Effector memory CD4-positive, alpha-beta T cell (primary cell): ENCODE data around the gene MRPL17.
"Not testable (repeated sequence)": the region's sequence is repeated elsewhere in the genome, so short reads cannot be mapped to it uniquely, and the experiment has no call there.

Experiments used
- DNase-seq, 3 donors: peaks; one replicate each; pipeline ENCODE4 v3.0.0-alpha.2; 2020
- H3K27ac ChIP-seq: 2 replicates; pipeline ENCODE4 v1.7.0; 2013; ENCODE audit warnings: mild to moderate bottlenecking, low read length, moderate library complexity; ENCODE audit not compliant: insufficient read depth, poor library complexity, severe bottlenecking
- H3K27me3 ChIP-seq: replicated peaks from 2 replicates; pipeline ENCODE4 v1.7.0; 2013; ENCODE audit warnings: mild to moderate bottlenecking, low read length; ENCODE audit not compliant: insufficient read depth, control insufficient read depth, poor library complexity, severe bottlenecking
- H3K36me3 ChIP-seq: 2 replicates; pipeline ENCODE4 v1.7.0; 2013; ENCODE audit warnings: mild to moderate bottlenecking, low read length, moderate library complexity; ENCODE audit not compliant: control insufficient read depth, insufficient read depth
- H3K4me1 ChIP-seq: 2 replicates; pipeline ENCODE4 v1.7.0; 2013; ENCODE audit warnings: low read length, mild to moderate bottlenecking; ENCODE audit not compliant: control insufficient read depth, insufficient read depth, poor library complexity, severe bottlenecking
- H3K4me3 ChIP-seq: 2 replicates; pipeline ENCODE4 v1.7.0; 2013; ENCODE audit warnings: low read length, low read depth, mild to moderate bottlenecking; ENCODE audit not compliant: insufficient read depth, poor library complexity, severe bottlenecking
- H3K9me3 ChIP-seq: 2 replicates; pipeline ENCODE4 v1.7.0; 2013; ENCODE audit warnings: mild to moderate bottlenecking, low read length, moderate library complexity; ENCODE audit not compliant: control insufficient read depth

The MRPL17 gene

DNA sequence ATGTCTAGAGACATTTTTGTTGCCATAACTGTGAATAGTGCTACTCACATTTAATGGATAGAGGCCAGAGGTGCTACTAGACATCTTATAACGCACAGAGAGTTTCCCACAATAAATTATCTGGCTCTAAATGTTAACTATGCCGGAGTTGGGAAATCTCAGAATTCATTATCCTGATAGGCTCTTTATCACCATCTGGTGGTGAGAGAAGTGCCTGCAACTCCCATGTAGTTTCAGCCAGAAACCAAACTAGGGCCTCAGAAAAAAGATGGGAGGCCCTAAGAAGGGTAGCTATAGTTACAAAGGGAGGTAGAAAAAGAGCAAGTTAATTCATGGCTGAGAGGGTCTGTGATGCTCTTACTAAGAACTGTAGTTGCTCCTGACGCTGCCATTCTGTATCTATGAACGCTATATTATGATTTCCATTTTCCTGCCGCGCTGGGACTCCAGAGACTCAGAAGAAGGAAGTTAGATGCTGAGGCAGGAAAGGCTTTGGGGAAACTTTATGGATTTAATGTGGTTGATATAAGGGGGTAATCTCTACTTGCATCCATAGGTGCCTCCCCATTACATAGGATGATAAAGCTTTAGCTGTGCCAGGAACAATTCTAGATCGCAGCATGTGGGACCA lies 22.9 kb upstream of the MRPL17 start:
- peak overlapping the region; percentile 23 for H3K27ac ChIP-seq
- no peak overlapping the region for H3K4me3 ChIP-seq
- no peaks in the 10 kb centered on the region for H3K4me1 ChIP-seq
- H3K36me3 ChIP-seq, result peaks cover 7% of the 10 kb centered on the region
- H3K27me3 ChIP-seq, result no peaks in the 10 kb centered on the region
- DNase-seq, result peak in 1 of 3 donors; percentile 15
- no peaks in the 10 kb centered on the region for H3K9me3 ChIP-seq

DNA sequence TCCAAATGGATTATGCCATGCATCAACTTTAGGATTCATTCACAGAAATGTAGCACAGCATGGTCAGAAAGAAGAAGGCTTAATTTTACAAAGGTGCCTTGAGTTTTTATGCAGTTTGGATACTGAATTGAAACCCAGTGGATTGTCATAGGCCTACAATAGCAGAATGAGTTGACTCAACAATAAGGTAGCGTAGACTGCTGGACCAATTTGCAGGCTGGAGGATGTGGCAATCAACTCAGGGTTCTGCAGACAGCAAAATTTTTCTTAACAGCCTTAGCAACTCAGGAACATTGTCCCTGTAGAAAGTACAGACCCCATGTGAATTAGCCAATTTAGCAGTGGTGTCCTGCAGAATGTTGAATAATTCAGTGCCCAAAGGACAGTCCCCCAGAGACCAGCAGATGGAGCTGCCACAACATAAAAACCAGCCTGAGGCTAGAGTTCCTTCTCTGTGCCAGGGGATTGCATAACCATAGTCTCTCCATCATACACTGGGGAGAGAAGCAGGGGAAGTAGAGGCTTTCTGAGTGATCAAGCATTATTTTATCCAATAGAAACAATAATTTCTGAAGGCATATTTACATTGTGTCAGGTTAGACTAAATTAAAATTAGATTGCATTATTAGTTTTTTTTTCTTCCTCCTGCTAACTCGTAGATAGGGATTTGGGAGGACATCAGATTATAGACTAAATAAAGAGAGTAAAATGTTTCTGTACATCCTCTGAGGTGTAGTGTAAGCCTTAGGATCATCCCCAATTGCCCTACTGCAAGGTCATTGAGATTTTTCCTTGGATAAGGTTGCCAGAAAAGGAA lies 20.3 kb upstream of the MRPL17 start:
- H3K27ac ChIP-seq, result no peak overlapping the region
- H3K36me3 ChIP-seq, result peaks cover 7% of the 10 kb centered on the region
- no peaks in the 10 kb centered on the region for H3K4me1 ChIP-seq
- peak in 1 of 3 donors; percentile 5 for DNase-seq
- H3K4me3 ChIP-seq, result no peak overlapping the region
- no peaks in the 10 kb centered on the region for H3K27me3 ChIP-seq
- no peaks in the 10 kb centered on the region for H3K9me3 ChIP-seq

DNA sequence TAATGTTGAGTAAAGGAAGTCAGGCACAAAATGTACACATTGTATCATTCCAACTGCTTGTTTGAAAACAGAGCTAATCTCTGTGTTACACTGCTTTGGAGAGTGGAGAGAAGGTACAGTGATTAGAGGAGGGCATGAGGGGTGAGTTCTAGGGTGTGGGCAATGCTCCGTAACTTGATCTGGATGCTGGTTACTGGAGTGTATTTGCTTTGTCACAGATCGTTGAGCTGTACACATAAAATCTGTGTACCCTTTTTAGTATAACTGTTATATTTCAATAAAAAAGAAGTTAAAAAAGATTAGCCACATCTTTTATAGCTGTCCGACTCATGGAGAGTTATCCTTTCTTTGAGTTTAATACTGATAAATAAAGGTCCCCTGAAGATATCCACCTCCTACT lies 18.8 kb upstream of the MRPL17 start:
- H3K27me3 ChIP-seq, DNase-seq, H3K4me1 ChIP-seq, H3K27ac ChIP-seq, H3K9me3 ChIP-seq, H3K36me3 ChIP-seq, H3K4me3 ChIP-seq: not testable (repeated sequence)

DNA sequence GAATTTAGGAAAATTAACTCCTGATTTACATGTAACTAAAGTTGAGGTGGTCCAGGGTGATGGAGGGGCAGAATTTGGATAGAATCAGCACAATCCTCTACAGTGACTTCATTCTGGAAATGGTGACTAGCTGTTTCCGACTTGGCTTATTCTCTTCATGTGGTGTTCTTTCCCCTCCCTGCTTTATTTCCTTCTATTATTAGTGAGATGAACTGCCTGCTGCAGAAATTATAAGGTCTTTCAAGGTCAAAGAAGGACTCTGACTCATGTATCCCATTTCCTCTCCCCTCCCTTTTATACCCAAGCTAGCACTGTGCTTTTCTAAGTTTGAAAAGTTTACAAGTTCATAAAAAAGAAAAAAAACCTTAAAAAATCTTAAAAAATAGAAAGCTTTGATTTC lies 12.2 kb upstream of the MRPL17 start:
- Histone ChIP-seq H3K27me3 (no peaks in the 10 kb centered on the region), H3K27ac (no peak overlapping the region), H3K36me3 (no peaks in the 10 kb centered on the region), H3K4me1 (peaks cover 12% of the 10 kb centered on the region), H3K4me3 (no peak overlapping the region), H3K9me3 (no peaks in the 10 kb centered on the region)
- DNase-seq, result no peak

DNA sequence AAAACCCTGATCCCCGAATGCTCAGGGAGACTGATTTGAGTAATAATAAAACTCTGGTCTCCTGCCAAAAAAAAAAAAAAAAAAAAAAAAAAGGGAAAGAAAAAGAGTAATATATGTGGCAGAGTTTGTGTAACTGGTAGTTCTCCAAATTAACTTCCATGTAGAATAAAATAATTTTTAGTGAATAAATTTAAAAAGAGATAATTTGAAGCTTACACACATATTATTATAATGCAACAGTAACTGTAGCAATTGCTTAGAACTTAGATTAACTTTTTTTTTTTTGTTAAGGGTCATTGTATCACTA lies 11.0 kb upstream of the MRPL17 start:
- H3K27ac ChIP-seq, result no peak overlapping the region
- no peaks in the 10 kb centered on the region for H3K27me3 ChIP-seq
- no peaks in the 10 kb centered on the region for H3K36me3 ChIP-seq
- no peak overlapping the region for H3K4me3 ChIP-seq
- H3K9me3 ChIP-seq, result no peaks in the 10 kb centered on the region
- no peak for DNase-seq
- H3K4me1 ChIP-seq, result peaks cover 12% of the 10 kb centered on the region

DNA sequence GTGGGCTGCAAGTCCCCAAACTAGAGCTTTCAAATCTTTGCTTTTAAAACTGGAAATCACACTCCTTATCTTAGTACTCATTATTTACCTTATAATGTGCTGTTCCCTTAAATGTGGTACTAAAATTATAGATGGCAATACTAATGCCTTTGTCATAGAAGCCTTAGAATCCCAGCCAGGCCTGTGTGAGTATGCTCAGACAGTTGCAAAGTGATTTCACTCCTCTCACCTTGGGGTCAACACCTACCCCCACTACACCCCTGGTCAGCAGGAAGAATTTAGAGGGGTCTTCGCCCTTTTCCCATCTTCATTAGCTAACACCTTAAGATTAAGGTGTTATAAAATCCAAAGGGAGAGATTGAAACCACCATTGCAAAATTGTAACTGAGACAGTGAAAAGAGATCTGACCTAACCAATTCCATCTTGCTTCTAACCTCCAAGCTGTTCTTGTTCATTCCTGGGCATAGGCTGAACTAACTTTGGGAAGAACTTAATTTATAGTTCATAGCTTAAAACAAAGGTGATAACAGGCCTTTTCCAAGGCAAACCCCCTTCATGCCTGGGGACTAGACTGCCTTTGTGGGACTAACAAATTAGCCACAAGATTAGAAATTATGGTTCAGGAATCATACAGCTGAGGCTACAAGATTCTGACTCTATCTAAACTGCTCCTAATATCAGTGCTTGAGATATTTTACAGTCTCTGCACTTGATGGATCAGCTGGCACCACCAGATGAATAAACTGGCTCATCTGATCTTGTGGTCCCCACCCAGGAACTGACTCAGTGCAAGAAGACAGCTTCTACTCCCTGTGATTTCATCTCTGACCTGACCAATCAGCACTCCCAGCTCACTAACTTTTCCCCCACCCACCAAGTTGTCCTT lies 10.4 kb upstream of the MRPL17 start:
- peaks cover 12% of the 10 kb centered on the region for H3K4me1 ChIP-seq
- no peak overlapping the region for H3K27ac ChIP-seq
- H3K9me3 ChIP-seq, result no peaks in the 10 kb centered on the region
- no peaks in the 10 kb centered on the region for H3K36me3 ChIP-seq
- H3K4me3 ChIP-seq, result no peak overlapping the region
- no peaks in the 10 kb centered on the region for H3K27me3 ChIP-seq
- DNase-seq, result peak; percentile 23 to 39 (median 24)

DNA sequence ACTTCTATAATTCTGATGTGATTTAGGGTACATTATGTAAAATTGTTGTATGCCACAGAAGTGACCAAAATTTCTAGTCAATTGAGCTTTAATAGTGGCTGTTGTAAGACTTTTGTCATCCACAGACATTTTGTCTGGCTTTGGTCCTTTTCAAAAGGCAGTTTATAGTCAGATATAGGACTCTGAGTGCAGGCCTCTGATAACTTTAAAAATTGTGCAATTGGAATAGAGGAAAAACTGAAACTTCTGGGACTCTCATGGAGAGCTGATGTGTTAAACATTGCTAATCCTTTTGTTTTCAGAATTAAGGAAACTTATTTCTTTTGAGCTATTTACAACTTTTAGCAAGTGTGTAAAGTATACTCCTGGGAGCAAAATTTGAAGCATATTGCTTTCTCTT lies 9.0 kb upstream of the MRPL17 start:
- Histone ChIP-seq H3K36me3 (no peaks in the 10 kb centered on the region), H3K27ac (no peak overlapping the region), H3K9me3 (no peaks in the 10 kb centered on the region), H3K27me3 (no peaks in the 10 kb centered on the region), H3K4me1 (peaks cover 12% of the 10 kb centered on the region), H3K4me3 (no peak overlapping the region)
- no peak for DNase-seq

DNA sequence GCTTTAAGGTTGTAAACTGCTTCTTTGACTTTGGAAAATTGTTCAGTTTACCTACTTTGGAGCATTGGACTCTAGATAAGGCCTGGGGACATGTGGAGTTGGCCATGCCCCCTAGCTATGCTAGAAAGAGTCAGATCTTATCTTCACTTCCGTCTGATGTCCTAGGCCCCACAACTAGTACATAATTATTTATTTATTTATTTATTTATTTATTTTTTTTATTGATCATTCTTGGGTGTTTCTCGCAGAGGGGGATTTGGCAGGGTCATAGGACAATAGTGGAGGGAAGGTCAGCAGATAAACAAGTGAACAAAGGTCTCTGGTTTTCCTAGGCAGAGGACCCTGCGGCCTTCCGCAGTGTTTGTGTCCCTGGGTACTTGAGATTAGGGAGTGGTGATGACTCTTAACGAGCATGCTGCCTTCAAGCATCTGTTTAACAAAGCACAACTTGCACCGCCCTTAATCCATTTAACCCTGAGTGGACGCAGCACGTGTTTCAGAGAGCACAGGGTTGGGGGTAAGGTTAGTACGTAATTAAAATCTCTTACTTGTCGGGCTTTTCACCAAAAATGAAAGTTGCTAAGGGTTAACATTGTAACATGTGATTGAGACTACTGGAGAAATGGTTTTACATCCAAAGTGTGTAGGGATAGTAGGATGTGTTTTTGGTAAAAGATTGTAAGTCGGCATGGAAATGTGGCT lies 7.4 kb upstream of the MRPL17 start:
- peaks cover 12% of the 10 kb centered on the region for H3K4me1 ChIP-seq
- H3K36me3 ChIP-seq, H3K4me3 ChIP-seq, H3K27me3 ChIP-seq, H3K27ac ChIP-seq, DNase-seq, H3K9me3 ChIP-seq: not testable (repeated sequence)

DNA sequence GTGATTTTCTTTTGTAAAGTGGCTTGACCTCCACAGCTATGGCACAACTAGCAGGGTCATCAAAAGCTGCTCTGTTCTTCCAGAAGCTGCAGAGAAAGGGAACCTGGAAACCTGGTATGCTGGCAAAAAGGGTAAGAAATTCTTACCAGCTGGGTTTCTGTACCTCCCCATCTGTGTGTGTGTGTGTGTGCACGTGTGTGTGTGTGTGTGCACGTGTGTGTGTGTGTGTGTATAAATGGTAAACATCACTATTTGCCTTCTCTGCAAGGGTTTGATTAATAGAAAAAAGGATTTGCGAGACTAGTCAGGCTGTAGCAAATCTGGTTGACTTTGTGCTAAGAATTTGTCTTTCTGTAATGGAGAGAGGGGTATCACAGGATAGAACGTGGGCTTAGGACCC lies 4.7 kb upstream of the MRPL17 start:
- no peak overlapping the region for H3K4me3 ChIP-seq
- no peaks in the 10 kb centered on the region for H3K27me3 ChIP-seq

More for the DNA sequence above, 4.7 kb upstream of the MRPL17 start:
- H3K27ac ChIP-seq, result no peak overlapping the region
- no peaks in the 10 kb centered on the region for H3K9me3 ChIP-seq
- DNase-seq, result no peak
- no peaks in the 10 kb centered on the region for H3K4me1 ChIP-seq
- H3K36me3 ChIP-seq, result no peaks in the 10 kb centered on the region
